ENCODE measurements around the gene UBASH3B.

Gene UBASH3B

GRCh38 chr11:122816761-122817520 lies 161.4 kb downstream of the UBASH3B start:
- no peak for DNase-seq
- TF ChIP-seq CTCF (IDR thresholded peaks at IDR 0.05; ENCODE audit: low read length), result no peak
- no peak for TF ChIP-seq EZH2phosphoT487 (IDR thresholded peaks at IDR 0.05; ENCODE audit: low read length)
- TF ChIP-seq EZH2 (optimal IDR thresholded peaks at IDR 0.05; ENCODE audit: low read depth, low read length), result no peak
- Histone ChIP-seq H3K79me2 (ENCODE audit: low read length) (no peaks in the 10 kb centered on the region), H3K9me2 (replicated peaks; ENCODE audit: insufficient read depth, low read length) (no peaks in the 10 kb centered on the region), H3K4me1 (ENCODE audit: low read length) (no peaks in the 10 kb centered on the region), H3K27me3 (replicated peaks; ENCODE audit: insufficient read depth, low read length) (no peaks in the 10 kb centered on the region), H3F3A (ENCODE audit: insufficient read depth, low read length) (no peaks in the 10 kb centered on the region), H4K20me1 (ENCODE audit: insufficient read depth, low read length) (no peaks in the 10 kb centered on the region), H3K9me3 (replicated peaks; ENCODE audit: insufficient read depth, low read length) (no peaks in the 10 kb centered on the region), H3K36me3 (replicated peaks; ENCODE audit: insufficient read depth, low read length) (no peaks in the 10 kb centered on the region), H3K4me3 (ENCODE audit: low read length) (no peak overlapping the region), H3K9ac (ENCODE audit: low read length) (no peak overlapping the region), H2AFZ (ENCODE audit: low read length) (no peak overlapping the region), H3K27ac (ENCODE audit: low read length) (no peak overlapping the region), H3K4me2 (ENCODE audit: low read depth, low read length) (no peak overlapping the region)

GRCh38 chr11:122820158-122820557 lies 164.6 kb downstream of the UBASH3B start:
- Histone ChIP-seq H3K27me3 (replicated peaks; ENCODE audit: insufficient read depth, low read length) (no peaks in the 10 kb centered on the region), H2AFZ (ENCODE audit: low read length) (no peak overlapping the region), H3K9me2 (replicated peaks; ENCODE audit: insufficient read depth, low read length) (no peaks in the 10 kb centered on the region), H3K79me2 (ENCODE audit: low read length) (no peaks in the 10 kb centered on the region), H3K4me1 (ENCODE audit: low read length) (no peaks in the 10 kb centered on the region), H3K9ac (ENCODE audit: low read length) (no peak overlapping the region), H3K4me3 (ENCODE audit: low read length) (no peak overlapping the region), H3K4me2 (ENCODE audit: low read depth, low read length) (no peak overlapping the region), H3K27ac (ENCODE audit: low read length) (no peak overlapping the region), H4K20me1 (ENCODE audit: insufficient read depth, low read length) (no peaks in the 10 kb centered on the region), H3K36me3 (replicated peaks; ENCODE audit: insufficient read depth, low read length) (no peaks in the 10 kb centered on the region), H3F3A (ENCODE audit: insufficient read depth, low read length) (no peaks in the 10 kb centered on the region), H3K9me3 (replicated peaks; ENCODE audit: insufficient read depth, low read length) (no peaks in the 10 kb centered on the region)
- TF ChIP-seq EZH2 (optimal IDR thresholded peaks at IDR 0.05; ENCODE audit: low read depth, low read length) (no peak), CTCF (IDR thresholded peaks at IDR 0.05; ENCODE audit: low read length) (no peak), EZH2phosphoT487 (IDR thresholded peaks at IDR 0.05; ENCODE audit: low read length) (no peak)
- DNase-seq, result no peak

- Histone ChIP-seq H4K20me1 (ENCODE audit: insufficient read depth, low read length) (no peaks in the 10 kb centered on the region), H3K4me3 (ENCODE audit: low read length) (no peak overlapping the region), H3K27me3 (replicated peaks; ENCODE audit: insufficient read depth, low read length) (no peaks in the 10 kb centered on the region), H3K79me2 (ENCODE audit: low read length) (no peaks in the 10 kb centered on the region), H3K36me3 (replicated peaks; ENCODE audit: insufficient read depth, low read length) (no peaks in the 10 kb centered on the region), H3K4me1 (ENCODE audit: low read length) (no peaks in the 10 kb centered on the region), H3K9me3 (replicated peaks; ENCODE audit: insufficient read depth, low read length) (no peaks in the 10 kb centered on the region), H3F3A (ENCODE audit: insufficient read depth, low read length) (no peaks in the 10 kb centered on the region), H2AFZ (ENCODE audit: low read length) (no peak overlapping the region), H3K9me2 (replicated peaks; ENCODE audit: insufficient read depth, low read length) (no peaks in the 10 kb centered on the region), H3K27ac (ENCODE audit: low read length) (no peak overlapping the region), H3K4me2 (ENCODE audit: low read depth, low read length) (no peak overlapping the region), H3K9ac (ENCODE audit: low read length) (no peak overlapping the region)
- no peak for DNase-seq
- TF ChIP-seq CTCF (IDR thresholded peaks at IDR 0.05; ENCODE audit: low read length), result no peak
- no peak for TF ChIP-seq EZH2phosphoT487 (IDR thresholded peaks at IDR 0.05; ENCODE audit: low read length)
- no peak for TF ChIP-seq EZH2 (optimal IDR thresholded peaks at IDR 0.05; ENCODE audit: low read depth, low read length)
These were observed 165.6 kb downstream of the UBASH3B start for GRCh38 chr11:122821169-122821568.

Measured in MM.1S (cell line).